ENCODE measurements around the gene STARD3.
"Not testable (repeated sequence)": the region's sequence is repeated elsewhere in the genome, so short reads cannot be mapped to it uniquely, and the experiment has no call there.

The STARD3 gene

DNA sequence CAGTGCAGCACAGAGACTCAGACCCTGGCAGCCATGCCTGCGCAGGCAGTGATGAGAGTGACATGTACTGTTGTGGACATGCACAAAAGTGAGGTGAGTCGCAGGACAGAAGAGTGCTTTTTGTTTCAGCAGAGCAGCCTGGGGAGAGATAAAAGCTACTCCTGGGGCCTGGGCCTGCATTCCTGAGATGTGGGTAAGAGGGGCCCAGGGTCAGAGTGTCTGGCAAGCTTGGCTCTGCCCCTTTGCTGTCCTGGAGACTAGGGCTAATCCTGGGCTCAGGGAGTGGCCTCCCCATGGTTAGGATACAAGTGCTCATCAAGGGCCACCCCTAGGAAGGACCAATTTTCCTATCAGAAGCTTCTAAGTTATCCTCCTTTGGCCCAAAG lies 58.1 kb downstream of the STARD3 start:
- TF ChIP-seq, protein P1, sequence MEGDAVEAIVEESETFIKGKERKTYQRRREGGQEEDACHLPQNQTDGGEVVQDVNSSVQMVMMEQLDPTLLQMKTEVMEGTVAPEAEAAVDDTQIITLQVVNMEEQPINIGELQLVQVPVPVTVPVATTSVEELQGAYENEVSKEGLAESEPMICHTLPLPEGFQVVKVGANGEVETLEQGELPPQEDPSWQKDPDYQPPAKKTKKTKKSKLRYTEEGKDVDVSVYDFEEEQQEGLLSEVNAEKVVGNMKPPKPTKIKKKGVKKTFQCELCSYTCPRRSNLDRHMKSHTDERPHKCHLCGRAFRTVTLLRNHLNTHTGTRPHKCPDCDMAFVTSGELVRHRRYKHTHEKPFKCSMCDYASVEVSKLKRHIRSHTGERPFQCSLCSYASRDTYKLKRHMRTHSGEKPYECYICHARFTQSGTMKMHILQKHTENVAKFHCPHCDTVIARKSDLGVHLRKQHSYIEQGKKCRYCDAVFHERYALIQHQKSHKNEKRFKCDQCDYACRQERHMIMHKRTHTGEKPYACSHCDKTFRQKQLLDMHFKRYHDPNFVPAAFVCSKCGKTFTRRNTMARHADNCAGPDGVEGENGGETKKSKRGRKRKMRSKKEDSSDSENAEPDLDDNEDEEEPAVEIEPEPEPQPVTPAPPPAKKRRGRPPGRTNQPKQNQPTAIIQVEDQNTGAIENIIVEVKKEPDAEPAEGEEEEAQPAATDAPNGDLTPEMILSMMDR (conservative IDR thresholded peaks at IDR 0.05; ENCODE audit: low read depth, low read length), result no peak
- H3K4me3 ChIP-seq (ENCODE audit: low read length), result no peak overlapping the region
- no peak for DNase-seq (ENCODE audit: low read depth)

DNA sequence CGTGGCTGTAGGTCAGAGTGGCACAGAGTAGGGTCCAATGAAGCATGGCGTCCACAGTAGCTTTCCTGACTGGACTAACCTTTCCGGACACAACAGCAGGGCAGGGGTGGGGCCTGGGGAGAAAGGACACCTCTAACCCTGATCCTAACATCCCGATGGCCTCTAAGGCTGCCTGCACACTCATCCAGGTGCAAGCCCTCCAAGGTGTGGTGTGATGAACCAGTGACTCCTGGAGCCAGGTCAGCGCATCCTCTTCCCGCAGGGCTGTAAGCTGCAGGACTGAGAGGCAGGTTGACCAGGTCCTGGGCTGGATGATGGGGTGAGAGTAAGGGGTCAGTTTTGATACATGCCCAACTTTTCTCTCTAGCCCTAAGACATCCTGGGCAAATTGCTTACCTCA lies 59.8 kb downstream of the STARD3 start:
- TF ChIP-seq, protein P1 (conservative IDR thresholded peaks at IDR 0.05; ENCODE audit: low read depth, low read length), result no peak
- no peak for DNase-seq (ENCODE audit: low read depth)
- H3K4me3 ChIP-seq (ENCODE audit: low read length), result no peak overlapping the region

DNA sequence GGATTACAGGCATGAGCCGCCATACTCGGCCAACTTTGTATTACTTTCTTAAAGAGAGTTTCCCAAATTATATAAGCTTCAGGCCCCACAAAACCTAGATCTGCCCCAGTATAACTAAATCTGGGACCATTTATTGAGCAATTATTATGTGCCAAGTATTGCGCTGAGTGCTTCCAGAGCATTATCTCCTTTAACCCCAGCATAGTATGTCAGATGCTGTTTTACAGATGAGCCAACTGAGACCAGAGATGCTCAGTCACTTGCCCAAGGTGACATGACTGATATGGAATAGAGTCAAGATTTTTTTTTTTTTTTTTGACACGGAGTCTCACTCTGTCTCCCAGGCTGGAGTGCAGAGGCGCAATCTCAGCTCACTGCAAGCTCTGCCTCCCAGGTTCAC lies 61.0 kb downstream of the STARD3 start:
- TF ChIP-seq, protein P1 (conservative IDR thresholded peaks at IDR 0.05; ENCODE audit: low read depth, low read length), result no peak
- DNase-seq (ENCODE audit: low read depth), result no peak
- H3K4me3 ChIP-seq (ENCODE audit: low read length), result no peak overlapping the region

DNA sequence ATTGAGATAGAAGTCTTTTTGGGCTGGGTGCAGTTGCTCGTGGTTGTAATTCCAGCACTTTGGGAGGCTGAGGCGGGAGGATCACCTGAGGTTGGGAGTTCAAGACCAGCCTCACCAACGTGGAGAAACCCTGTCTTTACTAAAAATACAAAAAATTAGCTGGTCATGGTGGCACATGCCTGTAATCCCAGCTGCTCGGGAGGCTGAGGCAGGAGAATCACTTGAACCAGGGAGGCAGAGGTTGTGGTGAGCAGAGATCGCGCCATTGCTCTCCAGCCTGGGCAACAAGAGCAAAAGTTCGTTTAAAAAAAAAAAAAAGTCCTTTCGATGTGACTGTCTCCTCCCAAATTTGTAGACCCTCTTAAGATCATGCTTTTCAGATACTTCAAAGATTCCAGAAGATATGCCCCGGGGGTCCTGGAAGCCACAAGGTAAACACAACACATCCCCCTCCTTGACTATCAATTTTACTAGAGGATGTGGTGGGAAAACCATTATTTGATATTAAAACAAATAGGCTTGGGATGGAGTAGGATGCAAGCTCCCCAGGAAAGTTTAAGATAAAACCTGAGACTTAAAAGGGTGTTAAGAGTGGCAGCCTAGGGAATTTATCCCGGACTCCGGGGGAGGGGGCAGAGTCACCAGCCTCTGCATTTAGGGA lies 62.3 kb downstream of the STARD3 start:
- peak overlapping the region; percentile 71 for H3K4me3 ChIP-seq (ENCODE audit: low read length)
- DNase-seq (ENCODE audit: low read depth), result not testable (repeated sequence)

DNA sequence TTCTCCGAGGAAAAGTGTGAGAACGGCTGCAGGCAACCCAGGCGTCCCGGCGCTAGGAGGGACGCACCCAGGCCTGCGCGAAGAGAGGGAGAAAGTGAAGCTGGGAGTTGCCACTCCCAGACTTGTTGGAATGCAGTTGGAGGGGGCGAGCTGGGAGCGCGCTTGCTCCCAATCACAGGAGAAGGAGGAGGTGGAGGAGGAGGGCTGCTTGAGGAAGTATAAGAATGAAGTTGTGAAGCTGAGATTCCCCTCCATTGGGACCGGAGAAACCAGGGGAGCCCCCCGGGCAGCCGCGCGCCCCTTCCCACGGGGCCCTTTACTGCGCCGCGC lies 62.8 kb downstream of the STARD3 start, which contains the start of gene ERBB2:
TSS of gene ERBB2 (plus strand) at position 247 of the 330 bp plus-strand sequence. CDS start 175 bp downstream, outside the sequence.
- TF ChIP-seq, protein P1 (conservative IDR thresholded peaks at IDR 0.05; ENCODE audit: low read depth, low read length), result no peak
- peak; percentile 44 for DNase-seq (ENCODE audit: low read depth)
- peak within 1 kb of the TSS; percentile 71 for H3K4me3 ChIP-seq (ENCODE audit: low read length)

DNA sequence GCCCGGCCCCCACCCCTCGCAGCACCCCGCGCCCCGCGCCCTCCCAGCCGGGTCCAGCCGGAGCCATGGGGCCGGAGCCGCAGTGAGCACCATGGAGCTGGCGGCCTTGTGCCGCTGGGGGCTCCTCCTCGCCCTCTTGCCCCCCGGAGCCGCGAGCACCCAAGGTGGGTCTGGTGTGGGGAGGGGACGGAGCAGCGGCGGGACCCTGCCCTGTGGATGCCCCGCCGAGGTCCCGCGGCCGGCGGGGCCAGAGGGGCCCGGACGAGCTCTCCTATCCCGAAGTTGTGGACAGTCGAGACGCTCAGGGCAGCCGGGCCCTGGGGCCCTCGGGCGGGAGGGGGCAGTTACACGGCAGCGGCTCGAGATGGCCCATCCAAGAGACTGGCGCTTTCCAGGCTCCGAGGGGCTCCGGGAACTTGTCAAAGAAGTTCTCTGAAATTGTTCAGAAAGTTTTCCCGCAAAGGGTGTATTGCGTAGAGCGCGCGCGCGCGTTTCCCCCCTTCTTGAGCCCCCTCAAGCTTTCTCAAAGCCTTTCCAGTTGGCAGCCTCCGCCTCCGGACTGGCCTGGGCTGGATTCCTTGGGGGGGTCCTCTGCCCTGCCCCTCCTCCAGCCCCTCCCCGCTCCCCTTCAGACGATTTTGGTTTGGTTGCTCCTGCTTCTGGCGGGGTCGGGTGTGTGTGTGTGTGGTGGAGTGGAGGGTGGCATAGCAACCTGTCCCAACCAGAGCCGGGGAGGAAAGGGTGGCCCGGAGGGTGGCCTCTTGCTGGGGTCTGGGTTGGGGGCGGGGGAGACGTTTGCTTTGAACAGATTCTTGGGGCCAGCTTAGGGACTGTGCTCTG lies 63.4 kb downstream of the STARD3 start:
- TF ChIP-seq, protein P1 (conservative IDR thresholded peaks at IDR 0.05; ENCODE audit: low read depth, low read length), result no peak
- peak overlapping the region; percentile 71 for H3K4me3 ChIP-seq (ENCODE audit: low read length)
- no peak for DNase-seq (ENCODE audit: low read depth)

DNA sequence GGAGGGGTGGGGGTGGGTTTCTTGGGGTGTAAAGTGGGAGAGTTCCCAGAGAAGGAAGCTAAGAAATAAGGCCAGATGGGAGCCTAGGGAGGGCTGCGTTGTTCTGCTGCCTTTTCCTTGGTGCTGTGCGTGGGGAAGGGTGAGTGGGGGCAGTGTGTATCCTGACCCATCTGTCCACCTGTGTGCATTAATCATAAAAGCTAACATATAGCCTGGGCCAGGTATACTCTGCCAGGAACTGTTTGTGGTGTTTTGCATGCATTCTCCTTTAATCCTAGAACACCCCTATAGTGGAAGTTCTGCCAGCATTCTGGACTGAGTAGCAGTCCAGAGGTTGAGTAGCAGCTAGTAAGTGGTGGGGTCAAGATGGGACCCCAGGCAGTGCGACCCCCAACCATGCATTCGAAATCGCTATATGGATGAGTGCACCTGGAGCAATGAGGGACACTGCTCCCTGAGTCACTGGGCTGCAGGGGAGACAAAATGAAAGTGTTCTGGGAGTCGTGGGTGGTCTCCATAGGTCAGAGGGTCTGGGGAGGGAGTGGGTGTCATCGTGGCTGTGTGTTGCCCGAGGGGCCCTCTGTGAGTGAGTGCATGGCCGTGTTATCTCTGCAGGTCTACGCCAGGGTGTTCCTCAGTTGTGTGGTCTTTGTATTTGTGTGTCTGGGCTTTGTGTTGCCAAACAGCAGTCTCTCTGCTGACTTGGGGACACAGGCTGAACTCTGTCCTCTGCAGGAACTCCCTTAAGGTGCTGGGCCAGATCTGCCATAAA lies 64.3 kb downstream of the STARD3 start:
- no peak for DNase-seq (ENCODE audit: low read depth)
- H3K4me3 ChIP-seq (ENCODE audit: low read length), result peak overlapping the region; percentile 71
- TF ChIP-seq, protein P1 (conservative IDR thresholded peaks at IDR 0.05; ENCODE audit: low read depth, low read length), result no peak
